Islet precursor cell (in vitro differentiated cells): Measurements from ENCODE around the gene STARD3NL.

ENCODE experiments used
- DNase-seq: peaks from one replicate; pipeline ENCODE4 v3.0.0-alpha.2; 2018

STARD3NL gene

GRCh38 chr7:38185395-38186307 is 7.6 kb downstream of the STARD3NL start:
- DNase-seq: no peak

DNA sequence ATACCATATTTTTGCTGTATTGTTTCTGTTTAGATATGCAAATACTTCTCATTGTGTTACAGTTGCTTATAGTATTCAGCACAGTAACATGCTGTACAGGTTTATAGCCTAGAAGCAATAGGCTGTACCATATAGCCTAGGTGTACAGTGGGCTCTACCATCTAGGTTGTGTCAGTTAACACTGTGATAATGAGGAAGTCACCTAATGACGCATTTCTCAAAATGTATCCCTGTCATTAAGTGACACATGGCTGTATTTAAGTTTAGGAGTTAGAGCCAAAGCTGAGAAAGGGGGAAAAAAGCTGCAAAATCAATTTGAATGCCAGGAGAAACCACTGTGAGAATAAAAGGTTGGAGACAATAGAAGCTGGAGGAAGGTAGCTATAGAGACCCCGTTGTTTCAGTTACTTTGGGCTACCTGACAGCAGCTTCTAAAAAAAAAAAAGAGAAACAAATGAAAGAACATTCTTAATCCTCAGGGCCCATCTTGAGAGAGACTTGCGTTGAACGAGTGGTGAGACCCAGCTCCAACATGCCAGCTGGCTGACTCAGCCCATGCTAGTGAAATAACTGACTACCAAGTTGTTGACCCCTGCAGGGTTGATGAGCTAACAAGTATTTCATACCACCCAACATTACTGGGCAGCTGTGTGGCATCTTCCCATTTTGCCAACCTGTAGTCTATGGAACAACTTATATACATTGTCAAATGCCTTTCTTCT is 8.7 kb downstream of the STARD3NL start:
- peak; percentile 73 for DNase-seq

DNA sequence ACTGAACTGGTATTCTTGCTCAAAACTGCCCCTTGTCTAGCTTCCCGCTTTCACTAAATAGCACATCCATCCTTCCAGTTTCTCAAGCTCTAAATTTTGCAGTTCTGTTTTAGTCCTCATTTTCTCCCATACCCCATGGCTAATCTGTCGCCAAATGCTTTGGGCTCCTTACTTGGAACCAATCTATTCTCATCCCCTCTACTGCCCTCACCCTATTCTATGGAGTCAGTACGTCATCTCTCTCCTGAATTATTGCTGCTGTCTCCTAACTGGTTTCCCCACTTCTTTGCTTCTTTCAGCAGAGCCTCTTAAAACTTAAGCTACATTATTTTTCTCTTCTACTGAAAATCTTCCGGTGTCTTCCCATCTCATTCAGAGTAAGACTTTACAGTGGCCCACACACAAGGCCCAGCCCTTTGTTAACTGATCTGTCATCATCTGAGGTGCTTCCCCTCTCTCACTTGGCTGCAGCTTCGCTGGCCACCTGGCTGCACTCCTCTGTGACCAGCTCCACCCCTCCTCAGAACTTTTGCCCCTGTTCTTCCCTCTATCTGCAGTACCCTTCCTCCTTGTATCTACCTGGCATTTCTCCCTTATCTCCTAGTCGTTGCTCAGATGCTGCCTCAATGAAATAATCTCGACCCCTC is 9.9 kb downstream of the STARD3NL start:
- no peak for DNase-seq

- DNase-seq: no peak
Observed at GRCh38 chr7:38189231-38189938, 11.3 kb downstream of the STARD3NL start.

DNA sequence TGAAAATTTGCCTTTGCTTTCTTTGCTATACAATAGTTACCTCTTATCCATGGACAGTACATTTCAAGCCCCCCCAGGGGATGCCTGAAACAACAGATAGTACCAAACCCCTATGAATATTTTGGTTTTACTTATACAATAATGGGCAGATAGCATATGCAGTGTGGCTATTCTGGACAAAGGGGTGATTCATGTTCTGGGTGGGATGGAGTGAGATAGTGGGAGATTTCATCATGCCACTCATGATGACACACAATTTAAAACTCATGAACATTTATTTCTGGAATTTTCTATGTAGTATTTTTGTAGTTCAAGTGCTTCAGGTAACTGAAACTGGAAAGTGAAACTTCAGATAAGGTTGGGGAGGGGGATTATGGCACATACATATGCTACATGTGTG is 12.0 kb downstream of the STARD3NL start:
- DNase-seq: no peak

- no peak for DNase-seq
Observed at GRCh38 chr7:38191791-38192190, 13.7 kb downstream of the STARD3NL start.

DNA sequence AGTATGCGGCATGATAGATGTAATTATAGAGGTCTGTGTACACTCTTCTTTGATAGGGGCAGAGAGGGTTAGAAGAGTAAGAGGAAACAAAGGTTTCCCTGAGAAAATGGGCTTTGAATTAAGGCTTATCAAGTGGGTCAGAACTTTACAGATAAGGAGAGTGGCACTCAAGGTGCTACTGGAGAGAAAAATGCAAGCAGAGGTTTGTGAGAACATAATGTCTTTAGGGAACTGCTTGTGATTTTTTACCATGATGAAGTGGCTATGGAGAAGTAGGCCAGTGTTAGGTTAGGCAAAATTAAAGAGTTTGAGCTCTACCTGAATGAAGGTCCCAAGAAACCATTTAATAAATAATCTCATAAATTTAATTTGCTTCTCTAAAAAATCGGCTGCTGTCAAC is 14.3 kb downstream of the STARD3NL start:
- no peak for DNase-seq

GRCh38 chr7:38195804-38196595 is 18.0 kb downstream of the STARD3NL start:
- no peak for DNase-seq

GRCh38 chr7:38198366-38198765 is 20.3 kb downstream of the STARD3NL start:
- no peak for DNase-seq

GRCh38 chr7:38199154-38199553 is 21.1 kb downstream of the STARD3NL start:
- no peak for DNase-seq

DNA sequence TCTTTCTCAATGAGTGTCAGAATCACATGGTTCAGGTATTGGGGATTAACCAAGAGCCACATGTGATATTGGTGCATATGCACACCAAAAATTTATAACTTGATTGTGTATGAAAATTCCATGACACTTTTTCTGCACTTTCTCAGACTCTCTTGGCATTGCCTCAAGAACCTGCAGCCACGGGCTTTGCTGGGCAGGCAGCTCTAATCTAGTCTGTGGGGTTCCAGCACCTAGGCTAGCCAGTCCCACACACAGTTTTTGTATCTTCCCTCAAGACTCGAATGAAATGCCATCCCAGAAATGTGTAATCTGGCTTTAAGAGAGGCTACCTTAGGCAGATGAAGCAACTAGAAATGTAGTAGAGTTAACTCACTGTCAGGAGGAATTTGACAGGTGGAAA is 21.7 kb downstream of the STARD3NL start:
- no peak for DNase-seq

- no peak for DNase-seq
Observed at GRCh38 chr7:38206071-38206470, 28.0 kb downstream of the STARD3NL start.

DNA sequence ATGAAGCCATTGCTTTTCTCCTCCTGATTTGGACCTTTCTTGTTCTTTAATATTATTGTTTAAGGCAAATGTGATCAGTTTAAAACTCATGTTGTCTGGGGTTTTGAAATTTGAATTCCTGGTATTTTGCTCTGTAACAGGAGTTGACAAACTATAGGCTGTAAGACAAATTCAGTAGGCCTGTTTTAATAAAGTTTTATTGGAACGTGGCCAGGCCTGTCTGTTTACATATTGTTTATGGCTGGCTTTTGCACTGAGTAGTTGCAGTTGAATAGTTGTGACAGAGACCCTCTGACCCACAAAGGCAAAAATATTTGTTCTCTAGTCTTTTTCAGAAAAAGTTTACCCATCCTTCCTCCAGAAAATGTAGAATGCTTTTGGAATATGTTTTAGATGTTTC is 29.8 kb downstream of the STARD3NL start:
- no peak for DNase-seq

DNA sequence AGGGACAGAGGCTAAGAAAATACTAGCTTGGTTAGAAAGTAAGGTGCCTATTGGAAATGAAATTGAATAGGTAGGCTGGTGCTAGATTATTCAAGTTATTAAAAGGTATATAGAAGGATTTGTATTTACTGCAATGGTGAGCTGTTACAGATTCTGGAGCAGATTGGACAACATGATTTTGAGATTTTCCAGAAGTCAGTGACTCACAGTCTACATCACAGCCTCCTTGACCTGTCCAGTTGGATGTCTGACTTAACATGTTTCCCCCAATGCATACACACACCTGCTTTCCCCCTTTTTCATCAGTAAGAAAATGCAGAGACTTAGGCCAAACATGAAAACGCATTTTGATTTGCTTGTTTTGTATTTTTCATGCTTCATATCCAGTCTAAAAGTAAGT is 33.4 kb downstream of the STARD3NL start:
- no peak for DNase-seq

- DNase-seq: no peak
Observed at GRCh38 chr7:38211940-38212339, 33.9 kb downstream of the STARD3NL start.

GRCh38 chr7:38215115-38215514 is 37.1 kb downstream of the STARD3NL start:
- no peak for DNase-seq

DNA sequence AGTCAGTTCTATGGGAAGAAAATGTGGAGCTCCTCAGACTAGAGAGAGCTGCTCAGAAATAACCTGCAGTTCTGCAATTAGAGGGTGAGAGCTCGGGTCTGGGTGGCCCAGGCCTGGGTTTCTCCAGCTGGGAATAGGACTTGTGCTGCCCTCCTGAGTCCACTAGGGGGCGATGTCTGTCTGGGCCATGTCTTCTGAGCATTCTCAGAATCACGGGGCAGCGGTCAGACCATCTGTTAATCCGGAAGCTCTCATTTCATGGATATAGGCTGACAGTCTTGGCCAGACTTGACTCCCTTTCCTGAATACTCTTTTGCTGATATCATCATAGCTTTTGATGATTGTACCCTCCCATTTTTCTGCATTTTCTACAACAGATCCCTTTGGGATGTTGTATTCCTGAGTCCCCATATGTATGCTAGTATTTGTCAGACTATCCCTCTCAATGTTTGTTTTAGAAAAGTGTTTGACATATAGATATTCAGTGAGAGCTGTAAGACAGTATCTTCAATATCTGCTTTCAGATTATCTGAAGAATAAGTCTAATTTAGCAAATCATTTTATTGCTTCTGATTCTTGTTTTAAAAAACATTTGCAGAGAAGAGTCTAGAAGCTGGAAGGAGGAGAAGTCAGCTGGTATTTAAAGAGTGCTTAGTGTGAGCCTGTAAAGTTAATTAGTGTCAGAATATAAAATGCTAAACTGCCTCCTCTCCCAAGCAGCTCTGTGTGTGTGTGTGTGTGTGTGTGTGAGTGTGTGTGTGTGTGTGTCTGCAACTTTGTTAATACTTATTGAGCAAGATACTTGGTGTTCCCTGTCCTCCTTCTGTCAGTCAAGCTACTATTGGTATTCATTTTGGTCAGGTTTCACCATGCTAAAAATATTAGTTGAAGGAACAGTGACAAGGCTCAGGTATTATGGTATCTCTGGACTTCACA is 38.0 kb downstream of the STARD3NL start:
- peak; percentile 87 for DNase-seq

GRCh38 chr7:38217672-38218071 is 39.6 kb downstream of the STARD3NL start:
- no peak for DNase-seq

GRCh38 chr7:38220452-38220851 is 42.4 kb downstream of the STARD3NL start:
- no peak for DNase-seq

GRCh38 chr7:38222481-38223096 is 44.5 kb downstream of the STARD3NL start:
- DNase-seq: no peak

DNA sequence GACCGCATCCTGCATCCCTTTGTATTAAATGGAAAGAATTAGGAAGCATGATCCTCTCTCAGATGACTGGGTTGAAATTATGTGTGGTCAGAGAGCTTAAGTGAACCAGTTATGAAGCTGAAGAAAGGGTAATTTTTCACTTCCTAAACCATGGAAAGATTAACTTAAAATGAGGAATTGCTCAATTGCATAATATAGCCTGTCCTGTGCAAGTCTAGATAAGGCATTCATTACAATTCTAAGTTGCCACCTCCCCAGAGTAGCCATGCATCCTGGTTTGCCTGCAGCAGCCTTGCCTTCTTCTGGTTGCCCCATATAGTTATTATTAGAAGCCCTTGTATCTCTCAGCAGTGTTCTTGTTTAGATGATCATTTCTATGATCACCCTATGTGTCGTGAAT is 45.3 kb downstream of the STARD3NL start:
- DNase-seq: no peak
